AG04449 (cell line): ENCODE results near the gene PDGFB.

Experiments used
- CTCF ChIA-PET: fragments of 350-600 bp; formaldehyde crosslinking; extraction: SDS; loops from one replicate; lab custom pipeline; 2021; ENCODE audit warnings: antibody characterized with exemption; lab: Yijun Ruan, JAX
- POLR2A ChIA-PET: fragments of 400-600, 350-600 bp; formaldehyde crosslinking; extraction: SDS; loops from one replicate; lab custom pipeline; 2020; ENCODE audit warnings: antibody characterized with exemption, inconsistent platforms; lab: Yijun Ruan, JAX
- DNase-seq: peaks from one replicate; pipeline ENCODE4 v3.0.0-alpha.2; 2010; ENCODE audit warnings: low read depth, low spot score
- H3K4me3 ChIP-seq: 2 replicates; pipeline ENCODE4 v1.5.1; 2011; ENCODE audit warnings: low read depth, mild to moderate bottlenecking, control low read depth, low read length
- CTCF ChIP-seq: IDR thresholded peaks from one replicate; pipeline ENCODE4 v1.5.1; 2011; ENCODE audit warnings: mild to moderate bottlenecking, moderate library complexity, low read length, control low read depth, inconsistent platforms; ENCODE audit not compliant: insufficient read depth; ENCODE audit errors: missing control alignments

PDGFB gene

GRCh38 chr22:39253435-39254070 lies 8.8 kb upstream of the PDGFB start:
- ChIA-PET POLR2A (no interaction called here), CTCF (interaction anchor here (0.6 to 1.2 kb wide), 3 partner anchors 38 to 76 kb away, joined by 3 to 4 read pairs (median 3); no protein-coding TSS in a partner anchor)
- no peak overlapping the region for H3K4me3 ChIP-seq
- peak; percentile 1 for TF ChIP-seq CTCF
- DNase-seq: peak; percentile 10

GRCh38 chr22:39252461-39253434 lies 8.0 kb upstream of the PDGFB start:
- no peak for TF ChIP-seq CTCF
- POLR2A ChIA-PET: no interaction called here
- no peak for DNase-seq
- H3K4me3 ChIP-seq: no peak overlapping the region
- CTCF ChIA-PET: interaction anchor here (1.0 to 1.2 kb wide), 2 partner anchors 37 to 76 kb away, joined by 3 to 4 read pairs; no protein-coding TSS in a partner anchor

GRCh38 chr22:39251762-39252460 lies 7.1 kb upstream of the PDGFB start:
- no peak for DNase-seq
- H3K4me3 ChIP-seq: no peak overlapping the region
- TF ChIP-seq CTCF: no peak
- POLR2A ChIA-PET: no interaction called here
- CTCF ChIA-PET: no interaction called here

GRCh38 chr22:39250838-39251237 lies 6.1 kb upstream of the PDGFB start:
- no peak for DNase-seq
- POLR2A ChIA-PET: no interaction called here
- TF ChIP-seq CTCF: no peak
- CTCF ChIA-PET: interaction anchor here (1.0 to 1.2 kb wide), 2 partner anchors 11 to 20 kb away, joined by 3 read pairs; no protein-coding TSS in a partner anchor
- no peak overlapping the region for H3K4me3 ChIP-seq

- no peak for TF ChIP-seq CTCF
- no peak overlapping the region for H3K4me3 ChIP-seq
- ChIA-PET CTCF (interaction anchor here (1.0 to 1.2 kb wide), 2 partner anchors 12 to 20 kb away, joined by 3 read pairs; no protein-coding TSS in a partner anchor), POLR2A (no interaction called here)
- no peak for DNase-seq
Observed at GRCh38 chr22:39250131-39250530, 5.3 kb upstream of the PDGFB start.
